B cell (primary cell): ENCODE measurements around the gene LIPJ. TPM values are rescaled to one million over a fixed set of nuclear protein-coding genes. Genes with fewer than 3 reads are reported as not detected.

Experiments used
- ATAC-seq: fragments of 200-7000 bp; cut with Tn5 transposase; one replicate; pipeline ENCODE4 v1.10.0; 2021; ENCODE audit warnings: low read depth, mild to moderate bottlenecking, moderate number of reproducible peaks, moderate library complexity
- CTCF ChIA-PET: fragments of 350-600 bp; sonication (Branson Sonifier 250); formaldehyde crosslinking; loops from one replicate; lab custom pipeline; 2021; ENCODE audit warnings: antibody characterized with exemption, inconsistent platforms; lab: Charles Lee
- POLR2A ChIA-PET: fragments of 350-600 bp; sonication (Branson Sonifier 250); formaldehyde crosslinking; loops from one replicate; lab custom pipeline; 2021; ENCODE audit warnings: antibody characterized with exemption; lab: Charles Lee
- DNase-seq: peaks from one replicate; pipeline ENCODE4 v3.0.0; 2013
- H2AFZ ChIP-seq: 2 replicates; pipeline ENCODE4 v1.6.1; 2012; ENCODE audit warnings: mild to moderate bottlenecking, low read depth, low read length; ENCODE audit not compliant: insufficient read depth, poor library complexity, severe bottlenecking
- H3K27ac ChIP-seq, 2 donors: 1 replicate in 1 of 2; 2 replicates in 1 of 2; pipeline ENCODE4 v1.5.1; 2012 to 2013; ENCODE audit warnings: low read length in 2 of 2, mild to moderate bottlenecking in 2 of 2, moderate library complexity in 1 of 2
- H3K27me3 ChIP-seq, 4 experiments: fragments of 200-600 bp in 1 of 4; sonication (generic) in 1 of 4; replicated peaks in 1 of 4; 1 replicate in 2 of 4; 2 replicates in 2 of 4; pipeline versions ENCODE4 v1.6.1 to v1.7.0; 2013 to 2016; ENCODE audit warnings: low read length in 3 of 4, mild to moderate bottlenecking in 2 of 4, mixed read lengths in 1 of 4, moderate library complexity in 1 of 4; ENCODE audit not compliant: insufficient read depth in 4 of 4, control insufficient read depth in 3 of 4; ENCODE audit errors: control extremely low read depth in 1 of 4
- H3K36me3 ChIP-seq, 2 experiments: replicated peaks in 1 of 2; 1 replicate in 1 of 2; 2 replicates in 1 of 2; pipeline versions ENCODE4 v1.6.1 to v1.7.1; 2013; ENCODE audit warnings: low read length in 1 of 2; ENCODE audit not compliant: insufficient read depth in 2 of 2, control insufficient read depth in 1 of 2; ENCODE audit errors: control extremely low read depth in 1 of 2, extremely low read depth in 1 of 2
- H3K4me1 ChIP-seq, 2 donors: fragments of 200-600 bp in 1 of 2; sonication (generic) in 1 of 2; 1 replicate in 1 of 2; 2 replicates in 1 of 2; pipeline versions ENCODE4 v1.5.1 to v1.6.1; 2013 to 2017; ENCODE audit warnings: low read length in 2 of 2; ENCODE audit not compliant: control insufficient read depth in 2 of 2, insufficient read depth in 2 of 2
- H3K4me2 ChIP-seq: replicated peaks from 2 replicates; pipeline ENCODE3; 2012; ENCODE audit warnings: mild to moderate bottlenecking, low read depth, low read length; ENCODE audit not compliant: poor library complexity, severe bottlenecking
- H3K4me3 ChIP-seq, 5 experiments: fragments of 200-600 bp in 1 of 5; sonication (generic) in 1 of 5; 1 replicate in 3 of 5; 2 replicates in 2 of 5; pipeline versions ENCODE4 v1.5.1 to v1.7.0; 2011 to 2016; ENCODE audit warnings: low read length in 4 of 5, mild to moderate bottlenecking in 4 of 5, low read depth in 2 of 5, control low read depth in 1 of 5, moderate library complexity in 1 of 5; ENCODE audit not compliant: insufficient read depth in 1 of 5; ENCODE audit errors: control extremely low read depth in 1 of 5, extremely low read depth in 1 of 5
- H3K79me2 ChIP-seq: fragments of 200-600 bp; sonication (generic); one replicate; pipeline ENCODE4 v1.6.0; 2016; ENCODE audit warnings: low read length; ENCODE audit not compliant: control insufficient read depth, insufficient read depth
- H3K9ac ChIP-seq: fragments of 200-600 bp; sonication (generic); 2 replicates; pipeline ENCODE4 v1.6.1; 2017; ENCODE audit warnings: mild to moderate bottlenecking, low read length, moderate library complexity
- H3K9me3 ChIP-seq, 3 donors: one replicate each; pipeline versions ENCODE4 v1.6.1 to v1.7.1; 2013; ENCODE audit warnings: low read length in 2 of 3; ENCODE audit not compliant: control insufficient read depth in 2 of 3, insufficient read depth in 1 of 3; ENCODE audit errors: control extremely low read depth in 1 of 3
- H4K20me1 ChIP-seq: 2 replicates; pipeline ENCODE4 v1.6.0; 2012; ENCODE audit warnings: mild to moderate bottlenecking, low read length; ENCODE audit not compliant: insufficient read depth, control insufficient read depth, poor library complexity, severe bottlenecking
- H3K27ac Mint-ChIP-seq: one replicate; pipeline ENCODE4 v1.8.0; 2021; ENCODE audit warnings: mixed read lengths
- H3K27me3 Mint-ChIP-seq: one replicate; pipeline ENCODE4 v1.8.0; 2021; ENCODE audit warnings: mixed read lengths
- H3K4me1 Mint-ChIP-seq: one replicate; pipeline ENCODE4 v1.8.0; 2021; ENCODE audit warnings: mixed read lengths
- H3K4me3 Mint-ChIP-seq: one replicate; pipeline ENCODE4 v1.8.0; 2021; ENCODE audit warnings: mixed read lengths
- H3K9me3 Mint-ChIP-seq: one replicate; pipeline ENCODE4 v1.8.0; 2022; ENCODE audit warnings: mixed read lengths; ENCODE audit not compliant: insufficient read depth
- EZH2 ChIP-seq: IDR thresholded peaks from 2 replicates; pipeline ENCODE4 v1.6.1; 2012; ENCODE audit warnings: borderline replicate concordance, low read depth, mild to moderate bottlenecking, moderate library complexity, low read length; ENCODE audit not compliant: insufficient read depth, poor library complexity, severe bottlenecking
- WGBS: methylation state at CpG from one replicate; pipeline ENCODE4 v1.1.5; 2013; ENCODE audit warnings: missing lambda C conversion rate; ENCODE audit not compliant: insufficient coverage; 5-methylcytosine and 5-hydroxymethylcytosine counted together
- intact Hi-C: fragments of 100-400 bp; cut with micrococcal nuclease; formaldehyde crosslinking; loops from one replicate; pipeline ENCODE4 v1.10.0; 2022
- polyA plus RNA-seq: library from polyadenylated mRNA; depleted of rRNA; stranded (reverse); fragments of >200 nt; gene quantifications from 2 replicates; pipeline ENCODE4 v1.2.3, GENCODE V29; 2012
- total RNA-seq, 2 donors: library from RNA; stranded (reverse); fragments of 120-200 nt in 1 of 2; gene quantifications; 1 replicate in 1 of 2; 2 replicates in 1 of 2; pipeline versions ENCODE4 v1.2.3 to v1.2.4, GENCODE V29; 2013 to 2022
- TF ChIP-seq, protein P1 (sequence below): fragments of 200-600 bp; IDR thresholded peaks from one replicate; pipeline ENCODE4 v1.8.0; 2022; ENCODE audit warnings: antibody characterized with exemption, mild to moderate bottlenecking

LIPJ gene
- total and polyA plus RNA-seq, 2 donors (not counting 1 experiment from before 2014, with no cell fraction given), result 0.13 to 0.20 TPM

GRCh38 chr10:88538048-88538447 lies 48.5 kb upstream of the LIPJ start:
- intact Hi-C loops, result no loop called here
- DNase-seq (no peak), ATAC-seq (no peak)
- H3K27ac Mint-ChIP-seq, result no peak overlapping the region
- H3K9me3 ChIP-seq, result no peaks in the 10 kb centered on the region
- no peak overlapping the region for H2AFZ ChIP-seq
- no peaks in the 10 kb centered on the region for H3K79me2 ChIP-seq
- no peak overlapping the region for H3K4me2 ChIP-seq
- H3K4me3 Mint-ChIP-seq, result no peak overlapping the region
- POLR2A ChIA-PET, result no interaction called here
- H3K9ac ChIP-seq, result no peak overlapping the region
- H3K4me3 ChIP-seq, result no peak overlapping the region
- H4K20me1 ChIP-seq, result no peaks in the 10 kb centered on the region
- H3K36me3 ChIP-seq, result no peaks in the 10 kb centered on the region
- WGBS, result 100% methylated on average over 1 of the region's 2 CpGs
- no peaks in the 10 kb centered on the region for H3K27me3 Mint-ChIP-seq
- H3K9me3 Mint-ChIP-seq, result no peaks in the 10 kb centered on the region
- CTCF ChIA-PET, result no interaction called here
- no peaks in the 10 kb centered on the region for H3K4me1 Mint-ChIP-seq
- H3K27ac ChIP-seq, result no peak overlapping the region
- TF ChIP-seq EZH2, result no peak
- TF ChIP-seq, protein P1, sequence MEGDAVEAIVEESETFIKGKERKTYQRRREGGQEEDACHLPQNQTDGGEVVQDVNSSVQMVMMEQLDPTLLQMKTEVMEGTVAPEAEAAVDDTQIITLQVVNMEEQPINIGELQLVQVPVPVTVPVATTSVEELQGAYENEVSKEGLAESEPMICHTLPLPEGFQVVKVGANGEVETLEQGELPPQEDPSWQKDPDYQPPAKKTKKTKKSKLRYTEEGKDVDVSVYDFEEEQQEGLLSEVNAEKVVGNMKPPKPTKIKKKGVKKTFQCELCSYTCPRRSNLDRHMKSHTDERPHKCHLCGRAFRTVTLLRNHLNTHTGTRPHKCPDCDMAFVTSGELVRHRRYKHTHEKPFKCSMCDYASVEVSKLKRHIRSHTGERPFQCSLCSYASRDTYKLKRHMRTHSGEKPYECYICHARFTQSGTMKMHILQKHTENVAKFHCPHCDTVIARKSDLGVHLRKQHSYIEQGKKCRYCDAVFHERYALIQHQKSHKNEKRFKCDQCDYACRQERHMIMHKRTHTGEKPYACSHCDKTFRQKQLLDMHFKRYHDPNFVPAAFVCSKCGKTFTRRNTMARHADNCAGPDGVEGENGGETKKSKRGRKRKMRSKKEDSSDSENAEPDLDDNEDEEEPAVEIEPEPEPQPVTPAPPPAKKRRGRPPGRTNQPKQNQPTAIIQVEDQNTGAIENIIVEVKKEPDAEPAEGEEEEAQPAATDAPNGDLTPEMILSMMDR, result no peak
- no peaks in the 10 kb centered on the region for H3K27me3 ChIP-seq
- no peaks in the 10 kb centered on the region for H3K4me1 ChIP-seq

DNA sequence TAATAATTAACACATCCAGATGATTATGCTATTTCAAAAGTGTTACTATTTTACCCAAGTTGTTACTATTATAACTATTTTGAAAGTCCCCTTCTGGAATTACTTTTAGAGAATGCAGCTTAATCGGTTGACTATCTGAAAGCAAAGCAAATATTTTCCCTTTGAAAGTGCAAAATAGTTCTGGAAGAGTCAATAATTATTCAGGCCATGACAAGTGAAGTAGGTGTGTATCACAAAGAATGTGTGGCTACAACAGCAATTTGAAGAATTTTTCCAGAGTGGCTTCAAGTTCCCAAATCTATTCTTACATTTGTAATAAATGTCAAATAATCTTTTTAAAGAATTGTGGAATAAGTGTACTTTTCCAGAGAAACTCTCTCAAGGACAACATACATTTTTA lies 46.2 kb upstream of the LIPJ start:
- H3K9me3 ChIP-seq, result no peaks in the 10 kb centered on the region
- no peak overlapping the region for H3K4me3 ChIP-seq
- H3K4me2 ChIP-seq, result no peak overlapping the region
- H3K4me1 ChIP-seq, result no peaks in the 10 kb centered on the region
- intact Hi-C loops, result no loop called here
- no peaks in the 10 kb centered on the region for H3K9me3 Mint-ChIP-seq
- H3K79me2 ChIP-seq, result no peaks in the 10 kb centered on the region
- ChIA-PET POLR2A (no interaction called here), CTCF (no interaction called here)
- H3K4me1 Mint-ChIP-seq, result no peaks in the 10 kb centered on the region
- no CpG with 5 or more reads among the region's 1 CpG for WGBS
- H3K9ac ChIP-seq, result no peak overlapping the region
- H4K20me1 ChIP-seq, result no peaks in the 10 kb centered on the region
- no peak for DNase-seq
- H3K27ac ChIP-seq, result no peak overlapping the region
- TF ChIP-seq EZH2, result no peak
- TF ChIP-seq, protein P1, result no peak
- no peak for ATAC-seq
- no peaks in the 10 kb centered on the region for H3K27me3 ChIP-seq
- H3K4me3 Mint-ChIP-seq, result no peak overlapping the region
- no peaks in the 10 kb centered on the region for H3K36me3 ChIP-seq
- H3K27me3 Mint-ChIP-seq, result no peaks in the 10 kb centered on the region
- no peak overlapping the region for H3K27ac Mint-ChIP-seq
- H2AFZ ChIP-seq, result no peak overlapping the region
